Body of pancreas (tissue), 4 donors: ENCODE results near the gene MXRA7.

ENCODE experiments used
- CTCF ChIP-seq, 7 experiments: fragments of 450-650 bp in 4 of 7; fragments of 200-600 bp in 3 of 7; sonication (generic) in 3 of 7; IDR thresholded peaks; one replicate each; pipeline ENCODE4 v1.5.1; 2016 to 2019; ENCODE audit warnings: antibody characterized with exemption in 7 of 7
- POLR2A ChIP-seq, 3 donors: fragments of 450-650 bp; IDR thresholded peaks; one replicate each; pipeline ENCODE4 v1.6.1; 2016; ENCODE audit warnings: antibody characterized with exemption in 3 of 3, mild to moderate bottlenecking in 2 of 3

- TF ChIP-seq POLR2A (IDR thresholded peaks at IDR 0.05) (no peak), CTCF (IDR thresholded peaks at IDR 0.05) (peak; percentile 60 to 90 (median 70))
These were observed 4.2 kb upstream of the MXRA7 start for GRCh38 chr17:76714822-76715495.
